GM19467 (cell line): ENCODE data around the gene USP17L29.
"Not testable (repeated sequence)": the region's sequence is repeated elsewhere in the genome, so short reads cannot be mapped to it uniquely, and the experiment has no call there.

Experiments used
- ATAC-seq: cut with Tn5 transposase; IDR thresholded peaks from one replicate; pipeline ENCODE4 v1.9.1; 2021; ENCODE audit warnings: mild to moderate bottlenecking, moderate library complexity; ENCODE audit not compliant: unreplicated experiment

USP17L29 gene, protein sequence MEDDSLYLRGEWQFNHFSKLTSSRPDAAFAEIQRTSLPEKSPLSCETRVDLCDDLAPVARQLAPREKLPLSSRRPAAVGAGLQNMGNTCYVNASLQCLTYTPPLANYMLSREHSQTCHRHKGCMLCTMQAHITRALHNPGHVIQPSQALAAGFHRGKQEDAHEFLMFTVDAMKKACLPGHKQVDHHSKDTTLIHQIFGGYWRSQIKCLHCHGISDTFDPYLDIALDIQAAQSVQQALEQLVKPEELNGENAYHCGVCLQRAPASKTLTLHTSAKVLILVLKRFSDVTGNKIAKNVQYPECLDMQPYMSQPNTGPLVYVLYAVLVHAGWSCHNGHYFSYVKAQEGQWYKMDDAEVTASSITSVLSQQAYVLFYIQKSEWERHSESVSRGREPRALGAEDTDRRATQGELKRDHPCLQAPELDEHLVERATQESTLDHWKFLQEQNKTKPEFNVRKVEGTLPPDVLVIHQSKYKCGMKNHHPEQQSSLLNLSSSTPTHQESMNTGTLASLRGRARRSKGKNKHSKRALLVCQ

DNA sequence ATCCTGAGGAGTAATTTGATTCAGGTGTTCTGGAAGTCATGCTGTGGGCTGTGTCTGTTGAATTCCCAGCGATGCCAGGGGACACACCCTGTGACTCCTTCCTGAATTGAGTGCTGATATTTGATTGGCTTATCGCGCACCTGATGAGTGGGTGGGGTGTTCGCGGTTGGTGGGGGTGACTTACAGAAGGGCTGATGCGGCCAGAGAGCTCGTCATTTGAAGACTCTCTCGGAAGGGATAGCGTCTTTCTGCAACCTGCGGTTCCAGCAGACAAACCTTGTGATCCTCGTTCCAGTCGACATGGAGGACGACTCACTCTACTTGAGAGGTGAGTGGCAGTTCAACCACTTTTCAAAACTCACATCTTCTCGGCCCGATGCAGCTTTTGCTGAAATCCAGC lies at the start of gene USP17L29:
Gene USP17L29 (plus strand): TSS at position 301 of the 400 bp plus-strand sequence. CDS start 0 bp downstream, at position 301.
- not testable (repeated sequence) for ATAC-seq

DNA sequence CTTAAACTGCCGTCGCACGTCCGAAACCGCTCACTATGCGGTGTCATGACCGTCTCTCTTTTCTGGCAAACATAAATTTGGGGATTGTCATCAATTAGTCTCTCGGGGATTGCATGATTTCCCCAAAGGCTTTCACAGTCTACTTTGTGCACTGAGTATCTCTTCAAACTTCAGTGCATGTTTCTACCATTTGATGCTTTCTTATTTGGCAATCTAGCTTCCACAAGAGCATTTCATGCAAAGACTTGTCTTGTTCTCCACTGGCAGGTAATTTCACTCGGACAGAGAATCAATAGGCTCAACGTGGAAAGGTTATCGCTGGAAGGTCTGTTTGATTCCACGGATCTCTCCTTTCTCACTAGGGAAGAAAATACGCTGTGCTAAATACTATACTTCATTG lies 29.2 kb upstream of the USP17L29 start:
- not testable (repeated sequence) for ATAC-seq

DNA sequence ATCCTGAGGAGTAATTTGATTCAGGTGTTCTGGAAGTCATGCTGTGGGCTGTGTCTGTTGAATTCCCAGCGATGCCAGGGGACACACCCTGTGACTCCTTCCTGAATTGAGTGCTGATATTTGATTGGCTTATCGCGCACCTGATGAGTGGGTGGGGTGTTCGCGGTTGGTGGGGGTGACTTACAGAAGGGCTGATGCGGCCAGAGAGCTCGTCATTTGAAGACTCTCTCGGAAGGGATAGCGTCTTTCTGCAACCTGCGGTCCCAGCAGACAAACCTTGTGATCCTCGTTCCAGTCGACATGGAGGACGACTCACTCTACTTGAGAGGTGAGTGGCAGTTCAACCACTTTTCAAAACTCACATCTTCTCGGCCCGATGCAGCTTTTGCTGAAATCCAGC lies 28.6 kb upstream of the USP17L29 start, which contains the start of gene USP17L24:
Gene USP17L24 (plus strand): TSS at position 301 of the 400 bp plus-strand sequence. CDS start 0 bp downstream, at position 301.
- ATAC-seq = not testable (repeated sequence)

DNA sequence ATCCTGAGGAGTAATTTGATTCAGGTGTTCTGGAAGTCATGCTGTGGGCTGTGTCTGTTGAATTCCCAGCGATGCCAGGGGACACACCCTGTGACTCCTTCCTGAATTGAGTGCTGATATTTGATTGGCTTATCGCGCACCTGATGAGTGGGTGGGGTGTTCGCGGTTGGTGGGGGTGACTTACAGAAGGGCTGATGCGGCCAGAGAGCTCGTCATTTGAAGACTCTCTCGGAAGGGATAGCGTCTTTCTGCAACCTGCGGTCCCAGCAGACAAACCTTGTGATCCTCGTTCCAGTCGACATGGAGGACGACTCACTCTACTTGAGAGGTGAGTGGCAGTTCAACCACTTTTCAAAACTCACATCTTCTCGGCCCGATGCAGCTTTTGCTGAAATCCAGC lies 23.8 kb upstream of the USP17L29 start, which contains the start of gene USP17L25:
Gene USP17L25 (plus strand): TSS at position 301 of the 400 bp plus-strand sequence. CDS start 0 bp downstream, at position 301.
- ATAC-seq = not testable (repeated sequence)

DNA sequence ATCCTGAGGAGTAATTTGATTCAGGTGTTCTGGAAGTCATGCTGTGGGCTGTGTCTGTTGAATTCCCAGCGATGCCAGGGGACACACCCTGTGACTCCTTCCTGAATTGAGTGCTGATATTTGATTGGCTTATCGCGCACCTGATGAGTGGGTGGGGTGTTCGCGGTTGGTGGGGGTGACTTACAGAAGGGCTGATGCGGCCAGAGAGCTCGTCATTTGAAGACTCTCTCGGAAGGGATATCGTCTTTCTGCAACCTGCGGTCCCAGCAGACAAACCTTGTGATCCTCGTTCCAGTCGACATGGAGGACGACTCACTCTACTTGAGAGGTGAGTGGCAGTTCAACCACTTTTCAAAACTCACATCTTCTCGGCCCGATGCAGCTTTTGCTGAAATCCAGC lies 19.1 kb upstream of the USP17L29 start, which contains the start of gene USP17L26:
Gene USP17L26 (plus strand): TSS at position 301 of the 400 bp plus-strand sequence. CDS start 0 bp downstream, at position 301.
- not testable (repeated sequence) for ATAC-seq

DNA sequence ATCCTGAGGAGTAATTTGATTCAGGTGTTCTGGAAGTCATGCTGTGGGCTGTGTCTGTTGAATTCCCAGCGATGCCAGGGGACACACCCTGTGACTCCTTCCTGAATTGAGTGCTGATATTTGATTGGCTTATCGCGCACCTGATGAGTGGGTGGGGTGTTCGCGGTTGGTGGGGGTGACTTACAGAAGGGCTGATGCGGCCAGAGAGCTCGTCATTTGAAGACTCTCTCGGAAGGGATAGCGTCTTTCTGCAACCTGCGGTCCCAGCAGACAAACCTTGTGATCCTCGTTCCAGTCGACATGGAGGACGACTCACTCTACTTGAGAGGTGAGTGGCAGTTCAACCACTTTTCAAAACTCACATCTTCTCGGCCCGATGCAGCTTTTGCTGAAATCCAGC lies 14.3 kb upstream of the USP17L29 start, which contains the start of gene USP17L5:
Gene USP17L5 (plus strand): TSS at position 301 of the 400 bp plus-strand sequence. CDS start 0 bp downstream, at position 301.
- ATAC-seq = not testable (repeated sequence)

DNA sequence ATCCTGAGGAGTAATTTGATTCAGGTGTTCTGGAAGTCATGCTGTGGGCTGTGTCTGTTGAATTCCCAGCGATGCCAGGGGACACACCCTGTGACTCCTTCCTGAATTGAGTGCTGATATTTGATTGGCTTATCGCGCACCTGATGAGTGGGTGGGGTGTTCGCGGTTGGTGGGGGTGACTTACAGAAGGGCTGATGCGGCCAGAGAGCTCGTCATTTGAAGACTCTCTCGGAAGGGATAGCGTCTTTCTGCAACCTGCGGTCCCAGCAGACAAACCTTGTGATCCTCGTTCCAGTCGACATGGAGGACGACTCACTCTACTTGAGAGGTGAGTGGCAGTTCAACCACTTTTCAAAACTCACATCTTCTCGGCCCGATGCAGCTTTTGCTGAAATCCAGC lies 9.6 kb upstream of the USP17L29 start, which contains the start of gene USP17L27:
Gene USP17L27 (plus strand): TSS at position 301 of the 400 bp plus-strand sequence. CDS start 0 bp downstream, at position 301.
- not testable (repeated sequence) for ATAC-seq

DNA sequence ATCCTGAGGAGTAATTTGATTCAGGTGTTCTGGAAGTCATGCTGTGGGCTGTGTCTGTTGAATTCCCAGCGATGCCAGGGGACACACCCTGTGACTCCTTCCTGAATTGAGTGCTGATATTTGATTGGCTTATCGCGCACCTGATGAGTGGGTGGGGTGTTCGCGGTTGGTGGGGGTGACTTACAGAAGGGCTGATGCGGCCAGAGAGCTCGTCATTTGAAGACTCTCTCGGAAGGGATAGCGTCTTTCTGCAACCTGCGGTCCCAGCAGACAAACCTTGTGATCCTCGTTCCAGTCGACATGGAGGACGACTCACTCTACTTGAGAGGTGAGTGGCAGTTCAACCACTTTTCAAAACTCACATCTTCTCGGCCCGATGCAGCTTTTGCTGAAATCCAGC lies 4.8 kb upstream of the USP17L29 start, which contains the start of gene USP17L28:
Gene USP17L28 (plus strand): TSS at position 301 of the 400 bp plus-strand sequence. CDS start 0 bp downstream, at position 301.
- ATAC-seq = not testable (repeated sequence)

DNA sequence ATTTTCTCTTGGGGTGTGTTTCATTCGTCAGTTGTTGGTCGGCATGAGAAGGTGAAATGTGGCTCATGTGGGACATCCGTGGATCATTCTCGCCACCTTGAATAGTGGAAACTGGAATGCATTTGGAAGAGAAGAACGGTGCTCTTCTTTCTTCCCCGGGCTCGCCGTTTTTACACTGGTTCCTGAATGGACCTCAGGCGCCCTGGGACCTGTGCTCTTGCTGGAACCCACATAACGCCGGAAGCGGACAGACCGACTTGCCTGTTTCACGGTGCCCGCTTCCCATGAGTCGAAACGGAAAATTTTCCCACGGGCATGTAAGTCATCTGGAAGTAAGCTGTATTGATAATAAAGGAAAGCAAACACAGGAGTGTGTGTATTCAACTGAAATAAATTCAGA lies 2.6 kb upstream of the USP17L29 start:
- ATAC-seq = not testable (repeated sequence)

DNA sequence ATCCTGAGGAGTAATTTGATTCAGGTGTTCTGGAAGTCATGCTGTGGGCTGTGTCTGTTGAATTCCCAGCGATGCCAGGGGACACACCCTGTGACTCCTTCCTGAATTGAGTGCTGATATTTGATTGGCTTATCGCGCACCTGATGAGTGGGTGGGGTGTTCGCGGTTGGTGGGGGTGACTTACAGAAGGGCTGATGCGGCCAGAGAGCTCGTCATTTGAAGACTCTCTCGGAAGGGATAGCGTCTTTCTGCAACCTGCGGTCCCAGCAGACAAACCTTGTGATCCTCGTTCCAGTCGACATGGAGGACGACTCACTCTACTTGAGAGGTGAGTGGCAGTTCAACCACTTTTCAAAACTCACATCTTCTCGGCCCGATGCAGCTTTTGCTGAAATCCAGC lies 9.4 kb downstream of the USP17L29 start, which contains the start of gene USP17L30:
Gene USP17L30 (plus strand): TSS at position 301 of the 400 bp plus-strand sequence. CDS start 0 bp downstream, at position 301.
- not testable (repeated sequence) for ATAC-seq

DNA sequence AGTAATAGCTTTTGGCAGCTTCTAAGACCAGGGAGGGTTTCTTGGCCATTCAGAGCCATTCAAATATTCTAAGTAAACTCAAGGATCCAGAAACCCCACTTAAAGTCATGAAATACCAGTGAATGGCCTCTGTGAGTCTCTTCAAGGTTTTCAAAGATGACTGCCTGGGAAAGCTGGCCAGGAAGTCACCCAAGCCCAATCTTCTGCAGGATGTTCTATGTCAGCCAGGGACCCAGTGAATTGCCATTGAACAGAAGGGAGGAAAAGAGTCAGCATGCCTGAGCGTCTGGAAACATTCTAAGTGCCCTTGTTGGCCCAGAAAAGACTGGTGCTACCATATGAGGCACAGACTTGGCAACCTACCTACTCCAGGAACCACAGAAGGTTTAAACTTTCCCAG lies 26.4 kb downstream of the USP17L29 start:
- ATAC-seq = not testable (repeated sequence)

DNA sequence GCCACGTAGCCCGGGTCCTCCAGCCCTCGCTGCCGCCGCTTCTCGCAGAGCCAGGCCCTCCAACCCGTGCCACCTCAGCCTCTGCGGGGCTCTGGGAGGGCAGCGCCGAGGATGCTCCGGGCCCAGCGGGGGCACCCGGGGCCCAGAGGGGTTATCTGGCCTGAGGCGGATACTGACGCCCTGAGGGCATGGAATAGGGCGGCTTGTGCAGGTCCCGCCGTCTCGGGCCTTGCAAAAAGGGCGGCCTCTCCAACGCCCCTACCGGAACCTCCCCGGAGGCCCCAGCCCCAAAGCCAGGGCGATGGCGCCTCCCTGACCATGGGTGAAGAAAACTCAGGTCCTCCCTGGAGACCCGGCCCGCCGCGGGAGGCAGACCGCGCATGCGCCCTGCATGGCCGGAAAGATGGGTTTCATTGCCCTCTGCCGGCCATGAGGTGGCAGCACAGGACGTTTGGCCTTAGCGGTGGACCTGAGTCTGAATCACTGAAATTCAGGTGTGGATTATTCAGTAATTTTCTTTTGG lies 27.6 kb downstream of the USP17L29 start:
- ATAC-seq = not testable (repeated sequence)

DNA sequence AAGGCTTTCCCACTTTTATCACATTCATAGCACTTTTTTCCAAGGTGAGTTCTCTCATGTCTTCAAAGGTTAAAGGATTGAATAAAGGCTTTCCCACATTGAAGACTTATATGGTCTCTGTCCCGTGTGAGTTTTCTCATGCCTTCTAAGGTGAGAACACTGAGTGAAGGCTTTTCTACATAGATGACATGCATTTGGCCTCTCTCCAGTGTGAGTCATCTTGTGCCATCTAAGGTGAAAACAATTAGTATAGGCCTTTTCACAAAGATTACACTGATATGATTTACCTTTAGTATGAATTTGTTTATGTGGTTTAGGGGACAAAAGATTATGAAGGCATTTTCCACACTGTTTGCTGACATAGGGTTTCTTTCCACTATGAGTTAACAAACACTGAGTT lies 30.7 kb downstream of the USP17L29 start:
- ATAC-seq = no peak

DNA sequence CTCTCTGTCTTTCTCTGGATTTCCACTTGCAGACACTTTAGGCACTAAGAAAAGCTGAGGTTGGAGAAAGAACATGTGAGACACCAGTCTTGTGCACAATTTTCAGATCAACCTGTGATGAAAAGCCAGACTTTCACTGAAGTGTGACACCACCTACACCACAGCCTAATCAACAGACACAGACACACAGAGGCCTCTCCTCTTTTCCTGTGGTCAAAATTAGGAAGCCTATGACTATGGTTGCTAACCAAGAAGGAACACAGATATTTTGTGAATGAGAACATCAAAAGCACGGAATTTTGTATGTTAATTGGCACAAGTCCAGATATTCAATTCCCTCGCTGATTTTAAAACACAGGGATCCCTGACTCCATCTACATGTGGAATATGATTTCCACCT lies 35.6 kb downstream of the USP17L29 start:
- ATAC-seq = not testable (repeated sequence)
